Spleen (tissue), 11 donors: ENCODE measurements around the gene CTDSP2. TPM values are rescaled to one million over a fixed set of nuclear protein-coding genes. Genes with fewer than 3 reads are reported as not detected.

Source experiments
- DNase-seq: peaks from one replicate; pipeline ENCODE4 v3.0.0-alpha.2; 2020
- H3K27ac ChIP-seq, 8 donors: fragments of 200-600 bp; sonication (generic) in 7 of 8; 1 replicate in 4 of 8; 2 replicates in 4 of 8; pipeline versions ENCODE4 v1.5.0 to v1.8.0; 2016 to 2021; ENCODE audit warnings: inconsistent platforms in 4 of 8, mild to moderate bottlenecking in 4 of 8, moderate library complexity in 1 of 8
- H3K27me3 ChIP-seq, 7 donors: fragments of 200-600 bp; sonication (generic) in 6 of 7; replicated peaks in 1 of 7; 1 replicate in 4 of 7; 2 replicates in 3 of 7; pipeline versions ENCODE4 v1.5.0 to v1.8.0; 2016 to 2021; ENCODE audit warnings: inconsistent platforms in 3 of 7, mild to moderate bottlenecking in 1 of 7
- H3K36me3 ChIP-seq, 6 donors: fragments of 200-600 bp; sonication (generic) in 5 of 6; 1 replicate in 4 of 6; 2 replicates in 2 of 6; pipeline versions ENCODE4 v1.5.0 to v1.8.0; 2016 to 2021; ENCODE audit warnings: inconsistent platforms in 2 of 6
- H3K4me1 ChIP-seq, 6 donors: fragments of 200-600 bp; sonication (generic) in 5 of 6; 1 replicate in 3 of 6; 2 replicates in 3 of 6; pipeline versions ENCODE4 v1.5.0 to v1.8.0; 2016 to 2021; ENCODE audit warnings: inconsistent platforms in 3 of 6
- H3K4me3 ChIP-seq, 8 donors: fragments of 200-600 bp; sonication (generic) in 7 of 8; 1 replicate in 4 of 8; 2 replicates in 4 of 8; pipeline versions ENCODE4 v1.5.0 to v1.8.0; 2016 to 2021; ENCODE audit warnings: inconsistent platforms in 4 of 8, mild to moderate bottlenecking in 4 of 8, moderate library complexity in 2 of 8
- H3K9me3 ChIP-seq, 8 donors: fragments of 200-600 bp; sonication (generic) in 7 of 8; 1 replicate in 4 of 8; 2 replicates in 4 of 8; pipeline versions ENCODE4 v1.5.0 to v1.8.0; 2016 to 2021; ENCODE audit warnings: inconsistent platforms in 4 of 8
- CTCF ChIP-seq, 11 experiments: fragments of 200-600 bp in 7 of 11; fragments of 450-650 bp in 4 of 11; sonication (generic) in 4 of 11; IDR thresholded peaks in 8 of 11; conservative IDR thresholded peaks in 3 of 11; 1 replicate in 7 of 11; 2 replicates in 4 of 11; pipeline versions ENCODE4 v1.4.0 to v1.8.0; 2016 to 2021; ENCODE audit warnings: antibody characterized with exemption in 11 of 11, inconsistent platforms in 4 of 11, mild to moderate bottlenecking in 1 of 11
- POLR2A ChIP-seq, 3 donors: fragments of 450-650 bp; IDR thresholded peaks; one replicate each; pipeline ENCODE4 v1.5.1; 2017; ENCODE audit warnings: antibody characterized with exemption in 3 of 3, mild to moderate bottlenecking in 1 of 3
- POLR2AphosphoS5 ChIP-seq, 3 donors: sonication (generic); formaldehyde crosslinking; IDR thresholded peaks; one replicate each; pipeline ENCODE4 v1.5.1; 2017; ENCODE audit warnings: antibody characterized with exemption in 3 of 3
- WGBS, 5 donors: extraction: QIAGEN DNeasy Blood & Tissue Kit in 3 of 5; methylation state at CpG; one replicate each; pipeline versions ENCODE4 v1.1.5 to v1.1.7; 2013 to 2018; 5-methylcytosine and 5-hydroxymethylcytosine counted together
- intact Hi-C: fragments of 100-400 bp; cut with DNase I; formaldehyde crosslinking; loops from one replicate; pipeline ENCODE4 v1.15.0; 2023; ENCODE audit warnings: low total_unique reads
- polyA plus RNA-seq, 3 donors: library from polyadenylated mRNA; stranded (reverse); fragments of 200-250 nt; gene quantifications; one replicate each; pipeline ENCODE4 v1.2.1, GENCODE V29; 2013
- total RNA-seq, 7 donors: library from RNA; depleted of rRNA in 3 of 7; stranded (reverse); fragments of >200 nt in 3 of 7; fragmentation: NEBNext Ultra II Directional in 4 of 7; extraction: Animal tissue kit (Norgen Biotek cat#: 25700) in 4 of 7; gene quantifications; one replicate each; pipeline versions ENCODE4 v1.1.0 to v1.2.1, GENCODE V29; 2016 to 2021
- donor health status: healthy with polysubstance abuse.
- donor health status: DM: no; HTN: no; CAD: no; lungs with moderate emphysema.
- donor health status: DM: no; HTN: no; CAD: no.
- donor health status: Bipolar disorder and iron deficiency.
- donor health status: healthy.
- donor health status: DM: no; HTN: no; CAD: no.
- donor health status: DM: yes; HTN: yes; CAD: no.

Gene CTDSP2
- total and polyA plus RNA-seq, 10 donors = 22.2 to 203 (median 144) TPM

GRCh38 chr12:57891542-57892228 lies 45.2 kb upstream of the CTDSP2 start:
- TF ChIP-seq POLR2AphosphoS5 (IDR thresholded peaks at IDR 0.05) = no peak
- no peak for TF ChIP-seq POLR2A (IDR thresholded peaks at IDR 0.05)
- no peak for TF ChIP-seq CTCF (IDR thresholded peaks at IDR 0.05 in 8 of 11, conservative IDR thresholded peaks at IDR 0.05 in 3 of 11)
- H3K27ac ChIP-seq = peak overlapping the region in 6 of 8 donors; percentile 36 to 90 (median 88)
- H3K36me3 ChIP-seq = no peaks in the 10 kb centered on the region
- H3K9me3 ChIP-seq = no peaks in the 10 kb centered on the region
- intact Hi-C loops = no loop called here
- peaks cover 17 to 60% (median 48%) of the 10 kb centered on the region in 6 donors for H3K4me1 ChIP-seq
- WGBS, 5 donors = 91 to 94% (median 93%) methylated on average over 6 of the region's 6 CpGs
- H3K27me3 ChIP-seq = peaks cover 0 to 12% (median 0%) of the 10 kb centered on the region in 7 donors
- no peak for DNase-seq
- no peak overlapping the region for H3K4me3 ChIP-seq

GRCh38 chr12:57890191-57891115 lies 43.9 kb upstream of the CTDSP2 start:
- H3K4me1 ChIP-seq = peaks cover 14 to 48% (median 35%) of the 10 kb centered on the region in 6 donors
- no peak for DNase-seq
- WGBS, 5 donors = 72 to 90% (median 85%) methylated on average over 14 of the region's 14 CpGs

GRCh38 chr12:57889500-57889989 lies 43.0 kb upstream of the CTDSP2 start:
- TF ChIP-seq POLR2A (IDR thresholded peaks at IDR 0.05) (no peak), POLR2AphosphoS5 (IDR thresholded peaks at IDR 0.05) (peak in 2 of 3 donors; percentile 51 to 55), CTCF (IDR thresholded peaks at IDR 0.05 in 8 of 11, conservative IDR thresholded peaks at IDR 0.05 in 3 of 11) (no peak)
- Histone ChIP-seq H3K27ac (peak overlapping the region in 7 of 8 donors; percentile 48 to 79 (median 63)), H3K27me3 (peaks cover 0 to 7% (median 0%) of the 10 kb centered on the region in 7 donors), H3K9me3 (peaks cover 0 to 16% (median 13%) of the 10 kb centered on the region in 8 donors), H3K36me3 (no peaks in the 10 kb centered on the region), H3K4me1 (peaks cover 5 to 39% (median 26%) of the 10 kb centered on the region in 6 donors), H3K4me3 (no peak overlapping the region)
- no peak for DNase-seq
- WGBS, 5 donors = 65 to 84% (median 81%) methylated on average over 10 of the region's 10 CpGs
- intact Hi-C loops = no loop called here

More at GRCh38 chr12:57890191-57891115, 43.9 kb upstream of the CTDSP2 start:
- TF ChIP-seq CTCF (IDR thresholded peaks at IDR 0.05 in 8 of 11, conservative IDR thresholded peaks at IDR 0.05 in 3 of 11) (no peak), POLR2A (IDR thresholded peaks at IDR 0.05) (no peak), POLR2AphosphoS5 (IDR thresholded peaks at IDR 0.05) (no peak)
- Histone ChIP-seq H3K4me3 (no peak overlapping the region), H3K9me3 (peaks cover 0 to 8% (median 5%) of the 10 kb centered on the region in 8 donors), H3K36me3 (no peaks in the 10 kb centered on the region), H3K27me3 (peaks cover 0 to 7% (median 0%) of the 10 kb centered on the region in 7 donors), H3K27ac (peak overlapping the region in 7 of 8 donors; percentile 48 to 79 (median 63))
- intact Hi-C loops = no loop called here
